Activated CD8-positive, alpha-beta memory T cell treated with anti-CD3 and anti-CD28 coated beads, Interleukin-2, amount 50 U/mL, for 24 hours (primary cell): ENCODE measurements around the gene RPTOR.

Experiments
- DNase-seq: peaks from one replicate; pipeline ENCODE4 v3.0.0-alpha.2; 2020; ENCODE audit errors: extremely low read depth

Gene RPTOR

GRCh38 chr17:80961541-80962330 lies 417.1 kb downstream of the RPTOR start:
- DNase-seq, result no peak

- no peak for DNase-seq
These were observed 418.0 kb downstream of the RPTOR start for GRCh38 chr17:80962356-80963329.

DNA sequence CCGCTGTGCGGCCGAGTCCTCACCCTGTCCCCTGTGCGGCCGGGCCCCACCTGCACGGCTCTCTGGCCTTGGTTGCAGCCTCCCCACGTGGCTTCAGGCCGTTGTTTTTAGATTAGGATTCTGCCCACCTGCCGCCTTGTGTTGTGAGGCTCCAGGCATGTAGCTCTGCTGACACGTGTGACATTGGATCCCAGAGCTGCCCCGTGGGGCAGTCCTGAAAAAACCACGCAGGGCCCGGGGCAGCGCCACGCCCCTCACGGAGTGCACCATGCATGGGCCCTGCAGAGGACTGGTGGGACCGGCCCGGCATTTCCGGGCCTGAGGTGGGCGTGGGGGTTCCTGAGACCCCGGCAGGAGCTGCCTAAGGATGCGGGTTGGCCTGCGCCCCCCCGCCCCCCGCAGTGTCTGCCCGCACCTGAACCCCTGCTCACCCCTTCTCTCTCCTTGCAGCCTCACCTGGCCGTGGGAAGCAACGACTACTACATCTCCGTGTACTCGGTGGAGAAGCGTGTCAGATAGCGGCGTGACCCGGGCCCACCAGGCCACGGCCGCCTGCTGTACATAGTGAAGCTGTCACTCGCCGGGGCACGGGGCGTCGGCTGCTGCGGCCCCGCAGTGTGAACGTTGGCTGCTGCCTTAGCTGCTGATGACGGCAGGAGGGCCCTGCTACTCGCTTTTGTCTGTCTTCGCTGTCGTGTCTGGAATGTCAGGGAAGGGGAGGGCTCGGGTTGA lies 419.3 kb downstream of the RPTOR start:
- DNase-seq, result no peak

DNA sequence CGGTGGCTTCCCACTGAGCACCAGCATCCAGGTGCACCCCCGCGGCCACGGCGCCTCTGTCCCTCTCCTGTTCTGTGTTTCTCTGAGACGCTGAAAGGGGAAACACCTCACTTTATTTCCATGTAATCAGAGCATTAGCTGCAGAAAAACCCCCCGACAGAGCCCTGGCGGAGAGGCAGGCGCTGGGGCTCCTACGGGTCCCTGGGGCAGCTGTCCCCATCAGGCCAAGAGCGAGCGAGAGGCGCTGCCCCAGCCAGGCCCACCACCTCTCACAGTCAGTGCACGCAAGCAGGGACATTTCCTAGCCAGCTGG lies 419.9 kb downstream of the RPTOR start:
- DNase-seq, result no peak

DNA sequence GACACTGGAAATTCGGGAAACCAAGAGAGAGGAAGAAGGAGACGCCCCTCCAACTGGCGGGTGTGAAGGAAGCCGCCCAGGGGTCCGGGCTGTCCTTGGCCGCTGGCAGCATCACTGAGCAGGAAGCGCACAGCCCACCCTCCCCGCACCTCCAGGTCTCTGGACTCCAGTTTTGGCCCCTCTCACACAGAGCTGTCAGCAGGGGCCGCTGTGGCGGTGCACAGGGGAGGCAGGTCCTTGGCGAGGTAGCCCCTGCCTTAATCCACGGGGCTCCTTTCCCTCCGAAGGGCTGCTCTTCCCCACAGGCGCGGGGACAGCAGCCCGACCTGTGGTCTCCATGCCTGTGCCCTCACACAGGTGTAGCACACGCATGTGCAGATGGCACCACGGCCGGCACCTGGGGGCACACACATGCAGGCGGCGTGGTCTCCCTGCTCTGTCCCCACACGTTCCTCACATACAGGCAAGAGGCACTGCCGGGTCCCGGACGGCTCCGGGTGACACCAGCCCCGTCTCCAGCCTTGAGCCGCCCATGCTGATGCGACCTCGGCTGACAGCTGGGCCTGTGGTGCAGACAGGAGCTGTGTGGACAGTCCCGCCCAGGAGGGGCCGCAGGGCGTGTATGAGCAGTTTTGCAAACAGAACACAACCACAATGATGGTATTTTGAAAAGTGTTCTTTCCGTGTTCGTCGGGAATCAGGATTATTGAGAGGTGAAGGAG lies 420.4 kb downstream of the RPTOR start:
- no peak for DNase-seq

DNA sequence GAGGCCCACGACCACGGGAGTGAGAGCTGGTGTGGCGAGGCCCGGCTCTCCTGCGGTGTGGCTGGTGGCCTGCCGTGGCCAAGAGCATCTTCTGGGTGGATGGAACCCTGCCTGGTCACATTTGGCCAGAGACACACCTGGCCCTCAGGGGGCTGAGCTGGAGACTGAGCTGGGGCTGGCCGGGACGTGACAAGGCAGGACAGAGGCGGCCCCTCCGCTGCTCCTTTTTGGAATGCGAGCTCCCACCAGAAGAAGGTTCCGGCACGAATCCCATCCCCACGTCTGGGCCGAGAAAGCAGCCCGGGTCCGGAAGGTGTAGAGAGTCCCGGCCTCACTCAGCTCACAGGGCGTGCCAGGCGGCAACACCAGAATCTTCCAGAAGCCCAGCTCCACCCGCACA lies 421.0 kb downstream of the RPTOR start:
- DNase-seq, result no peak

- no peak for DNase-seq
These were observed 422.8 kb downstream of the RPTOR start for GRCh38 chr17:80967404-80967872.

- DNase-seq, result no peak
These were observed 424.0 kb downstream of the RPTOR start for GRCh38 chr17:80968602-80969029.

DNA sequence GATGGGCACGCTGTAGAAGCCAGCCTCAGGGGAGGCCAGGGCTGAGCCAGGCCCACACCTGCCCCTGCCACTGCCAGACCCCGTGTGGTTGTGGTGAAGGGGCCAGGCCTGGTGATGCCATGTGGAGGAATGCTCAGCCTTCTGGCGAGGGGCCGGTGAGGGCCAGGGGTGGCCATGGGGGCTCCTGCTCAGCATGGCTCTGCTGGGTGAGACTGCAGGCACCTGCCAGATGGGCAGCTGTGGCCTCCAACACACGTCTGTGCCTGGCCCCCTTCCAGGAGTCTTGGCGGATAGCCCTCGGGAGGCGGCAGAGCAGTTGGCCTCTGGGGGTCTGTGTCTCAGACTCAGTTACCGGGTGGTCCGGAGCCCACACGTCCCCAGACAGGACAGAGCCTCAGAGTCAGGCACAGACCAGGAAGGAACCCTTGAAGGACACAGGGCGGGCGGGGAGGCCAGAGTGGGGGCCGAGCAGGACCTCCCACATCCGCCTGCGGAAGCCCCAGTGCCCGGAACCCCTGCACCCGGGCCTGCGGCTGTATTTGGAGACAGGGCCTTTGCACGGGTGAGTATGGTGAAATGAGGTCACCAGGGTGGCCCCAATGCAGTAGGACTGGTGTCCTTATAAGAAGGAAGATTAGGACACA lies 424.5 kb downstream of the RPTOR start:
- DNase-seq, result no peak

GRCh38 chr17:80969674-80970043 lies 425.0 kb downstream of the RPTOR start:
- no peak for DNase-seq

DNA sequence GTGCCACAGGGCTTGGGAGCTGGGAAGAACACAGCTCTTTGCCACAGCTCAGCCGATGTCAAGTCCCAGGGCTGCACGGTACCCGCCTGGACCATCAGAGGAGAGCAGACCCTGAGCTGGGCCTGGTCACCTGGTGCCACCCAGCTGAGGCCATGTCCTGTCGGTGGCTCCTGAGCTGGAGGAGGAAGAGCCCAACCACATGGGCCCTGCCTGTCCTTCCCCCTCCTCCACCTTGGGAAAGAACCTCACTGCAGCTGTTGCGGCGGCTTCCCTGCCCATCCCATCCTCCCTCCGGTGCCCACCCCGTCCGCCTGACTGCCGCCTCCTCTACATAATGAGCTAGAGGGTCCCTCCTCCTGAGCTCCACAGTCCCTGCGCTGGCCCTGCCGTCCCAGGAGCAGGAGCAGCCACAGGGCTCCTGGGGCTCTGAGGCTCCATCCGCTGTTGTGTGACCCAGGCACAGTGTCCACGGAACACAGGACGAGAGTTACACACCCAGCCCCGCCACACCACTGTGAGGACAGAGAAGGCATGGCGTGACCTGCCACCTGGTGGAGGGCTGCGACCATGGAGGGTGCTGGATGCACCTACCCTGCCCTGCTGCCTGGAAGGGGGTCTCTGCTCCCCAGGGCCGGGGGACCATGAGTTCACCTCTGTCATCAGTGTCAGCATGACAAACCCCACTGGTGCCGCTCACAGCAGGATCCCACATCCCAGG lies 425.6 kb downstream of the RPTOR start:
- DNase-seq, result no peak

DNA sequence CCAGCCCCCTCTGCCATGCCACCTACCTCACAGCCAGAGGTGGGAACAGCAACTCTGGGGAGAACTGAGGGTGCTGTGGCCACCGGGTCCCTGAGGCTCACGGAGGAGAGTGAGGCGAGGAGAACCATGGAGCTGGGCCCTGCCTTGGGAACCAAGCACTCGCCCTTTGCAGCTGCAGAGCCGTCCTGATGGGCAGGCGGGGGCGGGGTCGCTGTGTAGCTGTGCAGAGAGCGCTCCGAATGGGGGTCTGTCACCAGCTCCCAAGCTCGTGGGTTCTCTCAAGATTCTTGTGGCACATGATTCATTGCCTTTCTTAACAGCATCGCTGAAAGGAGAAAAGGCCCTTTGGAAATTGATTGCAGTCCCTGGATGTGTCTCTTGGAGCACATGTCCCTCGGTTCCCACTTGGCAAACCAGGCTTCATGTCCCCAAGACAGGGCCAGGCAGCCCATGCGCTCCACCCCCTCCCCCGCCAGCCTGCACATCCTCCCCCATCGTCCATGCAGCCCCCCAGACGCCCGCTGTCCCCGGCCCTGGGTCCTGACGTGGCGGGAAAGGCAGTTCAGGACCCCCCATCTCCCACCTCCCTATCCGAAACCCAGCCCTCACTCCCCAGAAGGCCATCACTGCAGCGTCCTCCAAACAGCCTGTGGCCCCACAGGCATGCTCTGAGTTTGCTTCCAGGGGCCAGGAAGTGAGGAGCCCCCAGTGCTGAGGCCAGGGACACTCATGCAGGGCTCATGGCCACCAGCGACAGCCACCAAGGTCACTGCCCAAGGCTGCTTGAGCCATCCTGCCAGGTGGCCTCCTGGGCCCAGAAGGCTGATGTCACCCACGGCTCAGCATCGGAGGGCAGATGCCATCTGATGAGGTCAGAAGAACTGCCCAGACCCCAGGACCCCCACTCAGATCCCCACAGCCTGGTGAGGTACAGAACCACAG lies 426.4 kb downstream of the RPTOR start:
- no peak for DNase-seq

DNA sequence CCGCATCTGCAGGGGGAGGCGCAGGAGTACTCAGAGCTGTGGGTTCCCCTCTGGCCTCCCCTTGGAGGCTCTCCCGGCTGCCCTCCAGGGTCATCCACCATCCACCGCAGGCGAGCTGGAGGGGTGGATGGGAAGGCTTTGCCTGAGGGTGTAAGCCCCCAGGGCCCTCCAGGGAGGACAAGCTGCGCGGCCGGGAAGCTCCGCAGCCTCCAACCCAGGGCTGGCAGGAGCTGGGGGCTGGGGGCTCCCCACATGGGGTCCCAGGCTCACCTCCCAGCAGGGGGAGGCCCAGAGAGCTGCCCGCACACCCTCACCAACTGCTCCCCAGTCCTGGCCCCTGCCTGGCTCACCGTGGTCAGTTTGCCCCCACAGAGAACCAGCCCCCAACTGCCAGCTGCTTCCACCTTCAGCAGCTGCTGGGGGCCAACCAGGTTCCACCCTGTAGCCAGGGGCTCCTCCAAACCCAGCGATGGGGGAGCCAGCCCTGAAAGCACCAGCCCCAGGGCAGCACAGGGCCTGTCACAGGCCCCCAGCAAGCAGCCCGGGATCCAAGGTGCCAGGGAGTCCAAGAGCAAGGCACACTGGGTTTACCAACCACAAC lies 427.2 kb downstream of the RPTOR start:
- no peak for DNase-seq

DNA sequence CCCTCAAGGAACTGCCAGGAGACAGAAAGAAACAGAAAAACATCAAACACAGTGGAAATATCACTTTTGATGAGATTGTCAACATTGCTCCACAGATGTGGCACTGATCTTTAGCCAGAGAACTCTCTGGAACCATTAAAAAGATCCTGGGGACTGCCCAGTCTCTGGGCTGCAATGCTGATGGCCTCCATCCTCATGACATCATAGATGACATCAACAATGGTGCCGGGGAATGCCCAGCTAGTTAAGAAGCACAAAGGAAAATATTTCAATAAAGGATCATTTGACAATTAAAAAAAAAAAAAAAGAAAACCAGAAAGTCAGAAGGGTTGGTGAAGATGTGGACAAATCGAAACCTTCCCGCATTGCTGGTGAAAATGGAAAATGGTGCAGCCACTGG lies 432.1 kb downstream of the RPTOR start:
- DNase-seq, result no peak

DNA sequence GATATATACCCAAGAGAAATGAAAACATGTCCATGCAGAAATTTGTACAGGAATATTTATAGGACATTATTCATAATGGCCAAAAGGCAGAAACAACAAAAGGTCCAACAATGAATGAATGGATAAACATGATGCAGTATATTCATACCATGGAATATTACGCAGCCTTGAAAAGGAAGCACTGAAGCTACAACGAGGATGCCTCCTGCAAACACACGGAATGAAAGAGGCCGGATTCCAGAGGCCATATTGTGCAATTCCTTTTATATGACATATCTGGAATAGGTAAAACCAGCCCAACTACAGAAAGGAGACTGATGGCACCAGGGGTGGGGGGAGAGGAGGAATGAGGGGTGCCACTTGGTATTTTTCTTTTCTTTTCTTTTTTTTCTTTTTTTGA lies 432.5 kb downstream of the RPTOR start:
- DNase-seq, result no peak

- DNase-seq, result no peak
These were observed 434.2 kb downstream of the RPTOR start for GRCh38 chr17:80978499-80979497.

- no peak for DNase-seq
These were observed 435.1 kb downstream of the RPTOR start for GRCh38 chr17:80979547-80980378.
